PC-9 (cell line): Measurements from ENCODE around the gene CCSAP.

Experiments
- EZH2 ChIP-seq: fragments of 200-600 bp; sonication (generic); IDR thresholded peaks from 2 replicates; pipeline ENCODE4 v1.8.0; 2017; ENCODE audit warnings: antibody characterized with exemption, low read depth
- TF ChIP-seq, protein P1 (sequence below): fragments of 200-600 bp; sonication (generic); conservative IDR thresholded peaks from 2 replicates; pipeline ENCODE4 v1.6.1; 2017; ENCODE audit warnings: mixed run types, antibody characterized with exemption, mild to moderate bottlenecking, moderate library complexity

DNA sequence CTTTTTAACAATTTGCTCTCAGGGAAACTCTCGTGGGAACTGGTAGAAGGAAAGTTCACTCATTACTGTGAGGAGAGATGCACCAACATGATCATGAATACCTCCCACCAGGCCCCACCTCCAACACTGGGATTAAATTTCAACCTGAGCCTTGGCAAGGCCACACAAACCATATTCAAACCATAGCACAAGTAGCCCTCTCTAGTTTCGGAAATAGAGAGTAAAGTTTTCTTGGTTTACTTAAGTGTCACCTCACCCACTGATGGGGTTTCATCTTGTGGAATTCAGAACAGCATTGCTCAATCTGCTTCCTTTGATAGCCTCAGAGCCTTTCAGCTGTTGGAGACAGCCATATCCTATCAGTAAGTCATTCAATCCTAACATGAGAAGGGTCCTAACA lies 25.5 kb upstream of the CCSAP start:
- TF ChIP-seq, protein P1, sequence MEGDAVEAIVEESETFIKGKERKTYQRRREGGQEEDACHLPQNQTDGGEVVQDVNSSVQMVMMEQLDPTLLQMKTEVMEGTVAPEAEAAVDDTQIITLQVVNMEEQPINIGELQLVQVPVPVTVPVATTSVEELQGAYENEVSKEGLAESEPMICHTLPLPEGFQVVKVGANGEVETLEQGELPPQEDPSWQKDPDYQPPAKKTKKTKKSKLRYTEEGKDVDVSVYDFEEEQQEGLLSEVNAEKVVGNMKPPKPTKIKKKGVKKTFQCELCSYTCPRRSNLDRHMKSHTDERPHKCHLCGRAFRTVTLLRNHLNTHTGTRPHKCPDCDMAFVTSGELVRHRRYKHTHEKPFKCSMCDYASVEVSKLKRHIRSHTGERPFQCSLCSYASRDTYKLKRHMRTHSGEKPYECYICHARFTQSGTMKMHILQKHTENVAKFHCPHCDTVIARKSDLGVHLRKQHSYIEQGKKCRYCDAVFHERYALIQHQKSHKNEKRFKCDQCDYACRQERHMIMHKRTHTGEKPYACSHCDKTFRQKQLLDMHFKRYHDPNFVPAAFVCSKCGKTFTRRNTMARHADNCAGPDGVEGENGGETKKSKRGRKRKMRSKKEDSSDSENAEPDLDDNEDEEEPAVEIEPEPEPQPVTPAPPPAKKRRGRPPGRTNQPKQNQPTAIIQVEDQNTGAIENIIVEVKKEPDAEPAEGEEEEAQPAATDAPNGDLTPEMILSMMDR = no peak
- no peak for TF ChIP-seq EZH2
